ENCODE data around the gene WNT10A.

Gene WNT10A

DNA sequence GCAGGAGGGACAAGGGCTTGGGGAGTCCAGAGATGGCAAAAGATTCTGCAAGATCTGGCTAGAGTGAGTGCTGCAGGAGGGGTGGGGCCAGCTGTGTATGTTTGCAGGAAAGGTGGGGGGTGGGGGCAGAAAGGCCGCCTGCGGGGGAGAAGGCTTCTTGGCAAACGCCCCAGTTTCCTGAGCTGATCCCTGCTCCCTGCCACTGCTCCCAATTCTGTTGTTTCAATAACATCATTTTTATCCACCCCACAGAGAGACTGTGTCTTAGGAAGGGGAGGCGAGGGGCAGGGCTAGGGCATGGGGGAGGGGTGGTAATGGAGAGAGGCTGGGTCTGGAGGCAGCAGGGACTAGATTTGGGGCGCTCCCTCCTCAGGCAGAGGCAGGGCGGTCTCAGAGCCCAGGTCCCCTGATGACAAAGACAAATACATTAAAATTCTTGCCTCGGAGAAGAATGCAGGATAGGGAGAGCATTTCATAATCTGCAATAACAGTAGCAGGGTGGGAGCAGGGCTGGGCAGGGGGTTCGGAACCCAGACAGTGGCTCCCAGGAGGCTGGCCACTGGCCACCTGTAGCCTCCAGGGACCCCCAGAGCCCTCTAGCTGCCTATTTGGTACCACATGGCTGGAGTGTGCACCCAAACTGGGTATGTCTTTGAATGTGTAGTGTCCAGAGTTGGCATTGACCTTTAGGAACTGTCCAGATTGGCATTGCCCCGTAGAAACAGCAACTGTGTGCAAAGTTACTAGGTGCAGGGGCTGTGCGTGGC, 23.1 kb upstream of the WNT10A start:
- DNase-seq (ENCODE audit: low read depth in 2 of 2): no peak

DNA sequence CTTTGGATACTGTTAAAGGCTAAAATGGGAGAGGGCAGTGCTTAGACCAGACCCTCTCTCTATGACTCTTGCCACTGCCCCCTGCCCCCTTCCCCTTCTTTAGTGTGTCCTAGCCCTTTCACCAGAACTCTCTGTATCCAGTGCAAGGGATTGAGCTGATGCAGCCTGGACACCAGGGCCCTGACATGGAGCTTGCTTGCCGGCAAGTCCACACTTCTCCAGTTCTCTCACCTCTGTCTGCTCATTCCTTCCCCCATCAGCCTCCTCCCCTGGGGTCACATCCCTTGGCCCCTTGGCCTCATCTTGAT, 22.6 kb upstream of the WNT10A start:
- no peak for DNase-seq (ENCODE audit: low read depth in 2 of 2)

GRCh38 chr2:218858671-218859555, 21.7 kb upstream of the WNT10A start:
- DNase-seq (ENCODE audit: low read depth in 2 of 2): no peak

DNA sequence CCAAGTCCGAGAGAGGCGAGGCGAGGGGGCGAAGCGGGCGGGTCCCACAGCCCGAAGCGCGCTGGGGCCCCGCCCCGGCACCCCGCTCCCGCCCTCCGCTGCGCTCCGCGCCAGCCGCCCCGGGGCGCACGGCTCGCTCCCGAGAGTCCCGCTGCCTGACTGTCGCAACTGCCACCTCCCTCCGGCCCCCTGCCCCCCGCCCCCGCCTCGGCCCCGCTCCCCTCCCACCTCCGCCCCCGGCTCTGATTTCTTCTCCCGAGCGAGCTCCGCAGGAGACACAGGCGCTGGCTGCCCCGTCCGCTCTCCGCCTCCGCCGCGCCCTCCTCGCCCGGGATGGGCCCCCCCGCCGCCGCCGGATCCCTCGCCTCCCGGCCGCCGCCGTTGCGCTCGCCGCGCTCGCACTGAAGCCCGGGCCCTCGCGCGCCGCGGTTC, 21.1 kb upstream of the WNT10A start, which contains the start of gene WNT6:
Gene WNT6, plus strand, starts transcription at position 250 of the 432 bp plus-strand sequence. CDS start 233 bp downstream, outside the sequence.
- no peak for DNase-seq (ENCODE audit: low read depth in 2 of 2)

DNA sequence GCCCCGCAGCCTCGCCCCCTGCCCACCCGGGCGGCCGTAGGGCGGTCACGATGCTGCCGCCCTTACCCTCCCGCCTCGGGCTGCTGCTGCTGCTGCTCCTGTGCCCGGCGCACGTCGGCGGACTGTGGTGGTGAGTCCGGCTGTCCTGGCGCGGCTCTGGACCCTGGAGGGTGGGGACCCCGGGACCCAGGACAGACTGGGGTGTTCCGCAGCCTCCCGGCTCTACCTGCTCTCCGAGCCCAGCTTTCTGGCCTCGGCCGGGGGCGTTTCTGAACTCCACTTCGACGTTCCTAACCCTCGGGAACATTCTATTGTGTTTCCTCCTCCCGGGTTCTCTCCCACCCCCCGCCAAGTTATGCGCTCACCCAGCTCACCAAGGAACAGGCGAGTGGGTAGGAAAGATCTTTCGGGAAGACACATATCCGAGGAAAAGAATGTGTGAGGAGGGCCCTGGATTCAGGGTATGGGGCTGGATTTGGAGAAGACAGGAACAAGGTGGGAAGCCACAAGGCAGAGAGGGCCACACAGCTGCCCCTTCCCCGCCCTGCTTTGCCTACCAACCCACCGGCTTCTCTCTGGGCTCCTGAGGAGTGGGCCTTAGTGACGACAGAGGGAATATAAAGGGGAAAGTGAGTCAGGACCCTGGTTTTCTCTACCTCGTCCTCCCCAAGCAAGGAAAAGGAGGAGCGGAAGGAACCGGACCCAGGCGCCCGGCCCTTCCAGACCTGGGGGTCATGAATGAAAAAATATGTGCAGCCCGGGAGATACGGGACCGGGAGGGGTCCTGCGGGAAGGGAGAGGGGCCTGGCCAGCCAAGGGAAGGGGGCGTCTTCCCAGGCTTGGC, 20.4 kb upstream of the WNT10A start:
- no peak for DNase-seq (ENCODE audit: low read depth in 2 of 2)

DNA sequence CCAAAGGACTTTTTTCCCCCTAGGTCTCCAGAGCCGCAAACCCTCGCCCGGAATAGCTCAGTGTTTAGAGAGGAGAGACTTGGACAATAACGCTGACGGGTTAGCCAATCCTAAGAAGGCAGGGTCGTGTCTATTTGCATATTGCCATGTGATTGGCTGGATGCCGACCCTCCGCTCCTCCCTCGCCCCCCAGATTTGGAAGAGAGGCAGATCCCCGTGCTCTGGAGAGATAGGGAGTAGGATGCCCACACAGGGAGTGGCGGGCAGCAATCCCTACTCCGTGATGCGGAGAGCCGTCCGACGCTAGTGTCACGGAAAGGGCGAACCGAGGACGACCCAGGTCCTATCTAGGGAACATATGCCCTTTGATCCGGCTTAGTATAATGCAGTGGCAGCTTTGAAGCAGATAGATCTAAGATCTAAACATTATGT, 19.7 kb upstream of the WNT10A start:
- DNase-seq (ENCODE audit: low read depth in 2 of 2): no peak

DNA sequence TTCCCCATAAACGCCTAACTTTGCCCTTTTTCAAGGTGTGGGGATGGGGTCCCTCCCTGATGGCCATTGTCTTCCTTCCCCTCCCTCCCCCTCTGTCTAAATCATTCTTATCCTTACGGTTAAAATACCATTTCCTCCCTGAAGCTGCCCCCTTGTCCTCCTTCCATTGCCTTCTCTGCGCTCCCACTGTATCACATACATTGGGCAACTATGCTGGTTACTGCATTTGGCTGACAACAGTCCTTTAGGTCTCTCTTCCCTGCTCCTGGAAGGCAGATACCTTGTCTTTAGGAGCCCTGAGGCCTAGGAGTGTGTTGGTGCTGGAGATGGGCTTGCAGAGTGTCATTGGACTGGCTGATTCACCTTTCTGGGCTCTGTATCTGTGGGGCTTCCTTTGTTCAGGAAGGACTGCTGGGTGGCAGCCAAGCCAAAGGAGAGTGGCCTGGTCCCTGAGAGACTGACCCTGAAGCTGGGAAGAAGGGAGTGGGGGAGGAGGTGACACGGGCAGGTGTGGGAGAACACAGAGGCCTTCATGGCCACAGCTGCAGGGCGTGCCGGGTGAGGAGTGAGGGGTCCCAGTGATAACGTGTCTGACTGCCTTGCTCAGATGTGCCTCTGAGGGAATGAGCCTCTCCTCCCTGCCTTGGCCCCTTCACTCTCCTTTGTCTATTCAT, 18.9 kb upstream of the WNT10A start:
- no peak for DNase-seq (ENCODE audit: low read depth in 2 of 2)

GRCh38 chr2:218863021-218863520, 17.6 kb upstream of the WNT10A start:
- DNase-seq (ENCODE audit: low read depth in 2 of 2): no peak

DNA sequence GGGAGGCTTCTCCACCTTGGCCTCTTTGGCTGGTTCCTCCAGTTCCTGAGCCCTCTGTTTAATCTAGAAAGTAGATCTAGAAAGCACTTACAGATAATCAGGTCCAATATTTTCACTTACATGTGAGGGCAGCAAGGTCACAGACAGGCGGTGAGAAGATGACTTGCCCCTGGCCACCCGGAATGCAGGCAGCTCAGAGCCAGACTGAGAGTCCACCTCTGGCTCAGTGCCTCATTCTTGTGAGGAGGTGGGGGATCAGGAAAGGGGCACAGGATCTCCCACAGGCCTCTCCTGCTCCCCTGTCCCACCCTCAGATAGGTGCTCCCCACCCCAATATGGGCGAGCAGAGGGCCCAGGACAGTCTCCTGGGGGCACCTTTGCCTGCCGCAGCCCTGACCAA, 15.3 kb upstream of the WNT10A start:
- no peak for DNase-seq (ENCODE audit: low read depth in 2 of 2)

GRCh38 chr2:218865999-218866398, 14.7 kb upstream of the WNT10A start:
- no peak for DNase-seq (ENCODE audit: low read depth in 2 of 2)

DNA sequence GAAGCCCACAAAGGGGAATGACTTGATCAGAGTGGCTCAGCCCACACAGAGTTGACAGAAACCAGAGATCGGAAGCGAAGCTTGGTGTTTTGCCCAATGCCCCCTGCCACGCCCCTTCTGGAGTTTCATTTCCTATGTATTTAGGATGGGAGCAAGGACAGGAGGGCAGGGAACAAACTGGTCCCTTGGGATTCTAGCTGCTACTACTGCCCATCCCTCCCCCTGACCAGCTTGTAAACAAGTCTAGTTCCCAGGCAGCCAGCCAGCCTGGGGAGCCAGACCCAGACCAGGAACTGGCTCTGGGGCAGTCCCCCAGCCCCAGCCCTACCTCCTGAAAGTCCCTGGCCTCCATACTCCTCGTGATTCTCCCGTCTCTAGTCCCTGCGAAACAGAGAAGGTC, 12.8 kb upstream of the WNT10A start:
- DNase-seq (ENCODE audit: low read depth in 2 of 2): no peak

DNA sequence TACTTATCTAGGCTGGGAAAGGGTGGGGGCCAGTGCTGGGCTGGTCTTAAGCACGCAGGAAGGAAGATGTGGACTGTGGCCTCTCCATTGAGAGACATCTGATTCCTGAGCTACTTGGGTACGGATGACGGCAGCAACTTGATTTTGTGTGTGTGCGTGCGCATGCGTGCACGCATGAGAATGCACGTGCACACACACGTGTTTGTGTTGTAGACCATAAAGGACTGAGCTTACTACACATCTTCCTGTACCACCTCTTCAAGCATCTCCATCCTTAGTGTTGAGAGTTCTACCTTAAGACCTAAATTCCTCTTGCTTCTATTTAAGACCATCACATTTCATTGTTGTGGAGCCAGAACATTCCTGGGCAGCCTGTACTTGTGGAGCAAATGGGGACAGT, 11.6 kb upstream of the WNT10A start:
- no peak for DNase-seq (ENCODE audit: low read depth in 2 of 2)

GRCh38 chr2:218870984-218871344, 9.7 kb upstream of the WNT10A start:
- DNase-seq (ENCODE audit: low read depth in 2 of 2): no peak

DNA sequence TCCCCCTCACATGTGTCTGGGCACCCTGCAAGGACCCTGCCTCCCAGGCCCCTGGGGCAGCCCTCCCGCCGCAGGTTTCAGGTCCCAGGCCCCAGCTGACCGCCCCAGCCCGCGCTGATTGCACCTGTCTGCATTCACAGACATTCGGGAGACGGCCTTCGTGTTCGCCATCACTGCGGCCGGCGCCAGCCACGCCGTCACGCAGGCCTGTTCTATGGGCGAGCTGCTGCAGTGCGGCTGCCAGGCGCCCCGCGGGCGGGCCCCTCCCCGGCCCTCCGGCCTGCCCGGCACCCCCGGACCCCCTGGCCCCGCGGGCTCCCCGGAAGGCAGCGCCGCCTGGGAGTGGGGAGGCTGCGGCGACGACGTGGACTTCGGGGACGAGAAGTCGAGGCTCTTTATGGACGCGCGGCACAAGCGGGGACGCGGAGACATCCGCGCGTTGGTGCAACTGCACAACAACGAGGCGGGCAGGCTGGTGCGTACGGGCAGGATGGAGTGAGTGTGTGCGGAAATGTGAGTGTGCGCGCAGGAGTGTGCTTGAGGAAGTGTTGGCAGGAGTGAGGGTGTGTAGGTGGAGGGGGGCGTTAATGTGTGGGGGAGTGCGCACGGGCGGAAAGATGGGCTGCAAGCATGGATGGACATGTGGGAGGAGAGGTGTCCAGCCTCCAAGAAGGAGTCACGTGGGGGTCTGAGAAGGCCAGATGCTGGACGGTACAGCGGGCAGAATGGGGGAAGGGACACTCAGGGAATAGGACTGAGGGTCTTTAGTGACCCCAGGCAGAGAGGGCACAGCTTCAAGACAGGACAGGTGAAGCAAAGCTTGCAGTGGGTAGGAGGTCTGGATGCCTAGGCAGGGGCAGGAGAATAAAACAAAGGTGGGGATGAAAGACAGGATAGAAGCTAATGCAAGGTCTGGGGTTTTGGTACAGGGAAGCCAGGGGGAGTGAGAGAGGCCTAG, 9.0 kb upstream of the WNT10A start:
- no peak for DNase-seq (ENCODE audit: low read depth in 2 of 2)

- DNase-seq (ENCODE audit: low read depth in 2 of 2): no peak
These were observed 7.8 kb upstream of the WNT10A start for GRCh38 chr2:218872645-218873358.

DNA sequence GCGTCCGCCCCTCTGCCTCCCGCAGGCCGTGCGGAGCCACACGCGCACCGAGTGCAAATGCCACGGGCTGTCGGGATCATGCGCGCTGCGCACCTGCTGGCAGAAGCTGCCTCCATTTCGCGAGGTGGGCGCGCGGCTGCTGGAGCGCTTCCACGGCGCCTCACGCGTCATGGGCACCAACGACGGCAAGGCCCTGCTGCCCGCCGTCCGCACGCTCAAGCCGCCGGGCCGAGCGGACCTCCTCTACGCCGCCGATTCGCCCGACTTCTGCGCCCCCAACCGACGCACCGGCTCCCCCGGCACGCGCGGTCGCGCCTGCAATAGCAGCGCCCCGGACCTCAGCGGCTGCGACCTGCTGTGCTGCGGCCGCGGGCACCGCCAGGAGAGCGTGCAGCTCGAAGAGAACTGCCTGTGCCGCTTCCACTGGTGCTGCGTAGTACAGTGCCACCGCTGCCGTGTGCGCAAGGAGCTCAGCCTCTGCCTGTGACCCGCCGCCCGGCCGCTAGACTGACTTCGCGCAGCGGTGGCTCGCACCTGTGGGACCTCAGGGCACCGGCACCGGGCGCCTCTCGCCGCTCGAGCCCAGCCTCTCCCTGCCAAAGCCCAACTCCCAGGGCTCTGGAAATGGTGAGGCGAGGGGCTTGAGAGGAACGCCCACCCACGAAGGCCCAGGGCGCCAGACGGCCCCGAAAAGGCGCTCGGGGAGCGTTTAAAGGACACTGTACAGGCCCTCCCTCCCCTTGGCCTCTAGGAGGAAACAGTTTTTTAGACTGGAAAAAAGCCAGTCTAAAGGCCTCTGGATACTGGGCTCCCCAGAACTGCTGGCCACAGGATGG, 7.1 kb upstream of the WNT10A start:
- DNase-seq (ENCODE audit: low read depth in 2 of 2): no peak

GRCh38 chr2:218875692-218876246, 4.9 kb upstream of the WNT10A start:
- no peak for DNase-seq (ENCODE audit: low read depth in 2 of 2)

DNA sequence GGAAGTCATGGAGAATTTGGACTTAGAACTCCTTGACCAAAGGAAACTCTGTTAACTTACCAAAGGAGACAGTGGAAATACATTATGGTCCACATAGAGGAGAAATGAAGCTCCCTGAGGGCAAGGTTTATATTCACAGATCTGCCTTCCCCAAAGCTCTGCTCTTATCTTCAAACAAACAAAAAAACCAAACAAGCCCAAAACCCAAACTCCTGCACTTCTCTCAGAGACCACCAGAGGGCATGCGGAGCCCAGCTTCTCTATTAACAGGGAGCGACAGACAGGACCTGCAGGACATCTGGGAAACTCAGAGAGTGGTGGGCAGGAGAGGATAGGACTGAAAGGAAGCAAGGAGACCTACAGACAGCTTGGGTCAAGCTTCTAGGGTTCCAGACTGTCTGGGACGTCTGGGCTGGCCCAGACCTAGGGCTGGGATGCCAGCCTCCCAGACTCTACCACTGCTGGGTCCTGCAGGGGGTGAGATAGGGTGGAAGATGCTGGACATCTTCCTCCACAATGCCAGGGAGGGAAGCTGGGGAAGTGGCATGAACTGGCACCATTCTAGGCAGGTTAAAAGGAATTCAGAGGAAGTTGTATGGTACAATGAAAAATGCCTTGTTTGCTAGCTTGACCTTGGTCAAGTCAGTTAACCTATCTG, 4.0 kb upstream of the WNT10A start:
- DNase-seq (ENCODE audit: low read depth in 2 of 2): peak; percentile 52 to 55

All from stimulated activated CD8-positive, alpha-beta memory T cell treated with anti-CD3 and anti-CD28 coated beads, Interleukin-7, amount 100 ng/mL, for 1 hour (primary cell).